HepG2 (cell line): ENCODE data around the gene PGM3. TPM values are rescaled to one million over a fixed set of nuclear protein-coding genes. Genes with fewer than 3 reads are reported as not detected.

Experiments
- AGO2 ChIP-seq: fragments of 200-400 bp; formaldehyde crosslinking; optimal IDR thresholded peaks from 2 replicates; pipeline ENCODE3; 2017; ENCODE audit warnings: mild to moderate bottlenecking, low read depth, low read length, moderate library complexity
- ATF7 ChIP-seq, 2 experiments: fragments of 450-650 bp in 1 of 2; sonication (generic) in 1 of 2; formaldehyde crosslinking in 1 of 2; IDR thresholded peaks; 2 replicates each; pipeline versions ENCODE4 v1.4.0 to v1.6.1; 2016 to 2020; ENCODE audit warnings: antibody characterized with exemption in 1 of 2, mild to moderate bottlenecking in 1 of 2, missing genetic modification reagents in 1 of 2
- BCLAF1 ChIP-seq: fragments of 450-650 bp; IDR thresholded peaks from 2 replicates; pipeline ENCODE4 v1.6.1; 2017; ENCODE audit warnings: mild to moderate bottlenecking
- GMEB1 ChIP-seq: sonication (generic); formaldehyde crosslinking; IDR thresholded peaks from 2 replicates; pipeline ENCODE4 v1.5.1; 2020; ENCODE audit warnings: missing genetic modification reagents, mild to moderate bottlenecking, borderline replicate concordance
- HDAC2 ChIP-seq: sonication (generic); formaldehyde crosslinking; IDR thresholded peaks from 2 replicates; pipeline ENCODE4 v1.4.0; 2020; ENCODE audit warnings: missing genetic modification reagents
- NFAT5 ChIP-seq: sonication (generic); formaldehyde crosslinking; IDR thresholded peaks from 2 replicates; pipeline ENCODE4 v1.4.0; 2020; ENCODE audit warnings: missing genetic modification reagents
- PAWR ChIP-seq: sonication (generic); formaldehyde crosslinking; IDR thresholded peaks from 2 replicates; pipeline ENCODE4 v1.4.0; 2020; ENCODE audit warnings: missing genetic modification reagents, mild to moderate bottlenecking, borderline replicate concordance
- SOX13 ChIP-seq, 3 experiments: fragments of 450-650 bp in 1 of 3; sonication (generic) in 1 of 3; formaldehyde crosslinking in 1 of 3; IDR thresholded peaks in 2 of 3; conservative IDR thresholded peaks in 1 of 3; 2 replicates each; pipeline versions ENCODE4 v1.5.0 to v1.6.1; 2016 to 2020; ENCODE audit warnings: antibody characterized with exemption in 1 of 3, mild to moderate bottlenecking in 1 of 3, missing compliant biosample characterization in 1 of 3, missing genetic modification reagents in 1 of 3, moderate library complexity in 1 of 3
- TAF1 ChIP-seq: sonication (generic); formaldehyde crosslinking; IDR thresholded peaks from 2 replicates; pipeline ENCODE4 v1.4.0; 2020; ENCODE audit warnings: missing genetic modification reagents
- TCF7 ChIP-seq: sonication (generic); IDR thresholded peaks from 2 replicates; pipeline ENCODE4 v1.6.1; 2016; ENCODE audit warnings: antibody characterized with exemption, low read depth
- THAP11 ChIP-seq: IDR thresholded peaks from 2 replicates; pipeline ENCODE4 v1.6.1; 2016; ENCODE audit warnings: missing biosample characterization, missing genetic modification reagents
- U2AF2 ChIP-seq: fragments of 200-400 bp; formaldehyde crosslinking; IDR thresholded peaks from 2 replicates; pipeline ENCODE4 v1.6.1; 2017; ENCODE audit warnings: low read depth, mild to moderate bottlenecking, low read length
- ZBTB3 ChIP-seq: sonication (generic); formaldehyde crosslinking; IDR thresholded peaks from 2 replicates; pipeline ENCODE4 v1.4.0; 2020; ENCODE audit warnings: low read depth, mild to moderate bottlenecking, moderate library complexity, missing genetic modification reagents, borderline replicate concordance
- ZNF446 ChIP-seq: sonication (generic); formaldehyde crosslinking; IDR thresholded peaks from 2 replicates; pipeline ENCODE4 v1.5.0; 2020; ENCODE audit warnings: mild to moderate bottlenecking, missing genetic modification reagents
- ZNF547 ChIP-seq: sonication (generic); formaldehyde crosslinking; IDR thresholded peaks from 2 replicates; pipeline ENCODE4 v1.5.1; 2020; ENCODE audit warnings: mild to moderate bottlenecking, missing genetic modification reagents
- ZNF563 ChIP-seq: sonication (generic); formaldehyde crosslinking; IDR thresholded peaks from 2 replicates; pipeline ENCODE4 v1.8.0; 2022; ENCODE audit warnings: mild to moderate bottlenecking, moderate library complexity, missing genetic modification reagents
- ZNF674 ChIP-seq: sonication (generic); formaldehyde crosslinking; IDR thresholded peaks from 2 replicates; pipeline ENCODE4 v1.5.0; 2020; ENCODE audit warnings: low read depth, mild to moderate bottlenecking, missing genetic modification reagents
- ZNF780A ChIP-seq: sonication (generic); formaldehyde crosslinking; IDR thresholded peaks from 2 replicates; pipeline ENCODE4 v1.8.0; 2022; ENCODE audit warnings: mild to moderate bottlenecking, missing genetic modification reagents, moderate library complexity
- polyA plus RNA-seq, 8 experiments: library from polyadenylated mRNA; depleted of rRNA in 3 of 8; stranded (reverse) in 7 of 8; unstranded in 1 of 8; fragments of >200 nt; fragmentation: Illumina TruSeq in 4 of 8; extraction: Trizol in 4 of 8; gene quantifications; 2 replicates each; pipeline versions ENCODE4 v1.2.1 to v1.2.3, GENCODE V29; 2011 to 2016; ENCODE audit warnings: low read depth in 4 of 8, missing spikeins in 1 of 8, mixed read lengths in 1 of 8; ENCODE audit not compliant: insufficient read depth in 1 of 8
- total RNA-seq, 5 experiments: library from RNA; depleted of rRNA; stranded (reverse); fragments of >200 nt; fragmentation: Illumina TruSeq; extraction: Trizol; gene quantifications; 2 replicates each; pipeline ENCODE4 v1.2.3, GENCODE V29; 2016; ENCODE audit warnings: low read depth in 1 of 5

Gene PGM3
- total and polyA plus RNA-seq, 2 of the 13 experiments (the other 11 are each of a cell fraction or from before 2014, with no cell fraction given): 72.5 to 163 TPM

GRCh38 chr6:83192871-83193746, at the start of gene PGM3, which contains the start of gene RWDD2A (continued):
- TF ChIP-seq NFAT5 (CRISPR knock-in tag) (no peak), TAF1 (CRISPR knock-in tag) (peak; percentile 90), AGO2 (peak; percentile 60), GMEB1 (CRISPR knock-in tag) (peak; percentile 85), ZNF547 (CRISPR knock-in tag) (peak; percentile 80), BCLAF1 (no peak), ZNF446 (CRISPR knock-in tag) (peak; percentile 85; the same call in 1 of the 2 replicates), ZNF674 (CRISPR knock-in tag) (no peak), ZNF563 (CRISPR knock-in tag) (no peak), TCF7 (no peak), U2AF2 (no peak), SOX13 (IDR thresholded peaks at IDR 0.05) (no peak), SOX13 (CRISPR knock-in tag; conservative IDR thresholded peaks at IDR 0.05 in 1 of 2, IDR thresholded peaks at IDR 0.05 in 1 of 2) (no peak; a peak in 1 of 4 replicates), ATF7 (IDR thresholded peaks at IDR 0.05) (no peak), ATF7 (CRISPR knock-in tag; IDR thresholded peaks at IDR 0.05) (no peak), THAP11 (peak; percentile 52; the same call in 1 of the 2 replicates), PAWR (CRISPR knock-in tag) (no peak), ZBTB3 (CRISPR knock-in tag) (no peak), HDAC2 (CRISPR knock-in tag) (peak; percentile 19; the same call in 1 of the 2 replicates), ZNF780A (no peak; the same call in 1 of the 2 replicates)
